GM21786 (cell line): Measurements from ENCODE around the gene P3R3URF.
A peak's percentile ranks its signal among the peaks of the same experiment; 100 is the strongest.

Experiments
- ATAC-seq: cut with Tn5 transposase; IDR thresholded peaks from one replicate; pipeline ENCODE4 v1.9.1; 2021; ENCODE audit not compliant: unreplicated experiment

The P3R3URF gene

GRCh38 chr1:46174448-46175231 is 1.6 kb downstream of the P3R3URF start, which contains the start of gene TSPAN1:
Gene TSPAN1 (plus strand): TSS chr1:46175087. CDS start chr1:46181108, 6,021 bp downstream.
- ATAC-seq: no peak

- no peak for ATAC-seq
Observed at GRCh38 chr1:46173361-46173856, 2.9 kb downstream of the P3R3URF start.

GRCh38 chr1:46172321-46172720 is 4.0 kb downstream of the P3R3URF start:
- ATAC-seq: no peak

GRCh38 chr1:46171871-46172270 is 4.4 kb downstream of the P3R3URF start:
- no peak for ATAC-seq

- ATAC-seq: no peak
Observed at GRCh38 chr1:46171351-46171750, 4.9 kb downstream of the P3R3URF start.

GRCh38 chr1:46169811-46170454 is 6.4 kb downstream of the P3R3URF start:
- no peak for ATAC-seq

GRCh38 chr1:46168477-46168876 is 7.8 kb downstream of the P3R3URF start:
- ATAC-seq: no peak

GRCh38 chr1:46166521-46167462 is 9.5 kb downstream of the P3R3URF start:
- peak; percentile 44 for ATAC-seq

- no peak for ATAC-seq
Observed at GRCh38 chr1:46160212-46160611, 16.1 kb downstream of the P3R3URF start.

GRCh38 chr1:46159516-46159915 is 16.8 kb downstream of the P3R3URF start:
- no peak for ATAC-seq

GRCh38 chr1:46158312-46159281 is 17.7 kb downstream of the P3R3URF start:
- ATAC-seq: peak; percentile 81

- ATAC-seq: peak; percentile 3
Observed at GRCh38 chr1:46157916-46158311, 18.4 kb downstream of the P3R3URF start.

- no peak for ATAC-seq
Observed at GRCh38 chr1:46153732-46154131, 22.6 kb downstream of the P3R3URF start.

- no peak for ATAC-seq
Observed at GRCh38 chr1:46153228-46153627, 23.1 kb downstream of the P3R3URF start.

- ATAC-seq: no peak
Observed at GRCh38 chr1:46152016-46152415, 24.3 kb downstream of the P3R3URF start.

GRCh38 chr1:46150085-46150484 is 26.2 kb downstream of the P3R3URF start:
- no peak for ATAC-seq

GRCh38 chr1:46148318-46148717 is 28.0 kb downstream of the P3R3URF start:
- ATAC-seq: no peak

- ATAC-seq: no peak
Observed at GRCh38 chr1:46137916-46138315, 38.4 kb downstream of the P3R3URF start.

- no peak for ATAC-seq
Observed at GRCh38 chr1:46136711-46137110, 39.6 kb downstream of the P3R3URF start.
